Fibroblast of lung (primary cell): ENCODE measurements around the gene EPS8L1.

Experiments
- EZH2 ChIP-seq: IDR thresholded peaks from 2 replicates; pipeline ENCODE4 v1.5.1; 2012; ENCODE audit warnings: low read length, control low read depth, mild to moderate bottlenecking; ENCODE audit errors: missing control alignments
- TF ChIP-seq, protein P1 (sequence below), 2 donors: IDR thresholded peaks in 1 of 2; conservative IDR thresholded peaks in 1 of 2; 1 replicate in 1 of 2; 2 replicates in 1 of 2; pipeline ENCODE4 v1.5.1; 2011 to 2012; ENCODE audit warnings: low read length in 2 of 2, control low read depth in 1 of 2, inconsistent platforms in 1 of 2, low read depth in 1 of 2, mild to moderate bottlenecking in 1 of 2

DNA sequence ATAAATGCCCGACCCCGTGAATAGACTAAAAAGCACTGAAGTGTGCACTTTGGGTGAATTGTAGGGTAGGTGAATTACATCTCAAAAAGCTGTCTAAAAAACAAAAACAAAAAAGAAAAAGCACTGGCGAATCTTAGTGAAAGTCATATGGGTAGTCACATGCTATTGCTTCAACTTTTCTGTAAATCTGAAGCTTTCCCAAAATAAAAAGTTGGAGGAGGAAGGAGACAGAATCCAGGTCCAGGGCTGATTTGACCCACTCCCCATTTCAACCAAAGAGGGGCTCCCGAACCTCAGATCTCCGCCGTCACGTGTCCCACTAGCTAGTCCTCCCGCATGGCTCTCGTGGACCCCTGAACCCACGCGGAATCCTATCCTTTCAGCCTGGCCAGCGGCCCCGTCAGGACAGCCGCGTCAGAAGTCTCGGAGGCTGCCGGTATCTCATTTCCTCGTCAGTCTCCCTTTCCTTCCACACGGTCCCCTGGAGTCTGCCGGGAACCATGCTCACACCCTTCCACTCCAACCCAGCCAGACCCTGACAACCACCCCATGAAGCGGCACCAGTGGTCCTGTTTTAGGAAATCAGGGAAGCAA lies 35.7 kb downstream of the EPS8L1 start:
- TF ChIP-seq, protein P1, sequence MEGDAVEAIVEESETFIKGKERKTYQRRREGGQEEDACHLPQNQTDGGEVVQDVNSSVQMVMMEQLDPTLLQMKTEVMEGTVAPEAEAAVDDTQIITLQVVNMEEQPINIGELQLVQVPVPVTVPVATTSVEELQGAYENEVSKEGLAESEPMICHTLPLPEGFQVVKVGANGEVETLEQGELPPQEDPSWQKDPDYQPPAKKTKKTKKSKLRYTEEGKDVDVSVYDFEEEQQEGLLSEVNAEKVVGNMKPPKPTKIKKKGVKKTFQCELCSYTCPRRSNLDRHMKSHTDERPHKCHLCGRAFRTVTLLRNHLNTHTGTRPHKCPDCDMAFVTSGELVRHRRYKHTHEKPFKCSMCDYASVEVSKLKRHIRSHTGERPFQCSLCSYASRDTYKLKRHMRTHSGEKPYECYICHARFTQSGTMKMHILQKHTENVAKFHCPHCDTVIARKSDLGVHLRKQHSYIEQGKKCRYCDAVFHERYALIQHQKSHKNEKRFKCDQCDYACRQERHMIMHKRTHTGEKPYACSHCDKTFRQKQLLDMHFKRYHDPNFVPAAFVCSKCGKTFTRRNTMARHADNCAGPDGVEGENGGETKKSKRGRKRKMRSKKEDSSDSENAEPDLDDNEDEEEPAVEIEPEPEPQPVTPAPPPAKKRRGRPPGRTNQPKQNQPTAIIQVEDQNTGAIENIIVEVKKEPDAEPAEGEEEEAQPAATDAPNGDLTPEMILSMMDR (conservative IDR thresholded peaks at IDR 0.05 in 1 of 2, IDR thresholded peaks at IDR 0.05 in 1 of 2; ENCODE audit: low read depth in 1 of 2, low read length in 2 of 2) = no peak
- TF ChIP-seq EZH2 = no peak
